Spleen (tissue), 7 donors: ENCODE data around the gene ARHGEF12.

ENCODE experiments used
- POLR2A ChIP-seq, 3 donors: fragments of 450-650 bp; IDR thresholded peaks; one replicate each; pipeline ENCODE4 v1.5.1; 2017; ENCODE audit warnings: antibody characterized with exemption in 3 of 3, mild to moderate bottlenecking in 1 of 3
- POLR2AphosphoS5 ChIP-seq, 3 donors: sonication (generic); formaldehyde crosslinking; IDR thresholded peaks; one replicate each; pipeline ENCODE4 v1.5.1; 2017; ENCODE audit warnings: antibody characterized with exemption in 3 of 3
- TF ChIP-seq, protein P1 (sequence below), 11 experiments: fragments of 200-600 bp in 7 of 11; fragments of 450-650 bp in 4 of 11; sonication (generic) in 4 of 11; IDR thresholded peaks in 8 of 11; conservative IDR thresholded peaks in 3 of 11; 1 replicate in 7 of 11; 2 replicates in 4 of 11; pipeline versions ENCODE4 v1.4.0 to v1.8.0; 2016 to 2021; ENCODE audit warnings: antibody characterized with exemption in 11 of 11, inconsistent platforms in 4 of 11, mild to moderate bottlenecking in 1 of 11
- donor health status: DM: no; HTN: no; CAD: no; lungs with moderate emphysema.
- donor health status: DM: no; HTN: no; CAD: no.
- donor health status: DM: no; HTN: no; CAD: no.

DNA sequence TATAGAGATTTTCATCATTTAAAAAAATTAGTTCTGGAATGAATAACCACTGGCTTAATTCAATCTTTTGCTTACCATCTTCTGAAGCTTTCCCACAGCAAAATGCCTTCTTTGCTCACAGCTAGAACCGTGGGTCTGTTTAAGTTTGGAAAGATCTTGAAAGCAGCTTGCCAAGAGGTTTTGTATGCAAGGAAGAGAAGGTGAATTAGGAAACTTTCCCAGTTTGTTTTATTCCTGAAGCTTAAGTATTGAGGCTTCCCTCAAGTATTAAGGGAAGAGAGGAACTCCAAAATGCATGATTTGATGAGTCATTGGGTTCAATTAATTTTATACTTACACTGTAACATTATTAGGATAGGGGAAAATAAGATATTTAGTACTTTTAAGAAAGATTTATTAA lies 1.9 kb upstream of the ARHGEF12 start:
- TF ChIP-seq, protein P1, sequence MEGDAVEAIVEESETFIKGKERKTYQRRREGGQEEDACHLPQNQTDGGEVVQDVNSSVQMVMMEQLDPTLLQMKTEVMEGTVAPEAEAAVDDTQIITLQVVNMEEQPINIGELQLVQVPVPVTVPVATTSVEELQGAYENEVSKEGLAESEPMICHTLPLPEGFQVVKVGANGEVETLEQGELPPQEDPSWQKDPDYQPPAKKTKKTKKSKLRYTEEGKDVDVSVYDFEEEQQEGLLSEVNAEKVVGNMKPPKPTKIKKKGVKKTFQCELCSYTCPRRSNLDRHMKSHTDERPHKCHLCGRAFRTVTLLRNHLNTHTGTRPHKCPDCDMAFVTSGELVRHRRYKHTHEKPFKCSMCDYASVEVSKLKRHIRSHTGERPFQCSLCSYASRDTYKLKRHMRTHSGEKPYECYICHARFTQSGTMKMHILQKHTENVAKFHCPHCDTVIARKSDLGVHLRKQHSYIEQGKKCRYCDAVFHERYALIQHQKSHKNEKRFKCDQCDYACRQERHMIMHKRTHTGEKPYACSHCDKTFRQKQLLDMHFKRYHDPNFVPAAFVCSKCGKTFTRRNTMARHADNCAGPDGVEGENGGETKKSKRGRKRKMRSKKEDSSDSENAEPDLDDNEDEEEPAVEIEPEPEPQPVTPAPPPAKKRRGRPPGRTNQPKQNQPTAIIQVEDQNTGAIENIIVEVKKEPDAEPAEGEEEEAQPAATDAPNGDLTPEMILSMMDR (IDR thresholded peaks at IDR 0.05 in 8 of 11, conservative IDR thresholded peaks at IDR 0.05 in 3 of 11), result no peak
- TF ChIP-seq POLR2AphosphoS5 (IDR thresholded peaks at IDR 0.05) (no peak), POLR2A (IDR thresholded peaks at IDR 0.05) (no peak)
